HG02623 (cell line): ENCODE measurements around the gene MED26.
"Not testable (repeated sequence)": the region's sequence is repeated elsewhere in the genome, so short reads cannot be mapped to it uniquely, and the experiment has no call there.

Source experiments
- ATAC-seq: cut with Tn5 transposase; IDR thresholded peaks from one replicate; pipeline ENCODE4 v1.9.1; 2021; ENCODE audit warnings: moderate library complexity; ENCODE audit not compliant: unreplicated experiment

Gene MED26

GRCh38 chr19:16628183-16628983, at the start of gene MED26:
Gene MED26, minus strand, starts transcription at chr19:16628204. Its CDS starts 261 bp downstream, at chr19:16627943.
- peak; percentile 84 for ATAC-seq

GRCh38 chr19:16677055-16677454, 49.1 kb upstream of the MED26 start:
- no peak for ATAC-seq

GRCh38 chr19:16676101-16676798, 48.2 kb upstream of the MED26 start:
- no peak for ATAC-seq

DNA sequence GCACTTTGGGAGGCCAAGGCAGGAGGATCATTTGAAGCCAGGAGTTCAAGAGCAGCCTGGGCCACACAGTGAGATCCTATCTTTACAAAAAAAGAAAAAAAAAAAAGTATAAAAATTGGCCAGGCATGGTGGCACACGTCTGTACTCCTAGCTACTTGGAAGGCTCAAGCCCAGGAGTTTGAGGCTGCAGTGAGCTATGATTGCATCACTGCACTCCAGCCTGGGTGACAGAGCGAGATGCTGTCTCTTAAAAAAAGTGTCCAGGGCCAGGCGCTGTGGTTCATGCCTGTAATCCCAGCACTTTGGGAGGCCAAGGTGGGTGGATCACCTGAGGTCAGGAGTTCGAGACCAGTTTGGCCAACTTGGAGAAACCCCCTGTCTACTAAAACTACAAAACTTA, 45.8 kb upstream of the MED26 start:
- ATAC-seq: not testable (repeated sequence)

DNA sequence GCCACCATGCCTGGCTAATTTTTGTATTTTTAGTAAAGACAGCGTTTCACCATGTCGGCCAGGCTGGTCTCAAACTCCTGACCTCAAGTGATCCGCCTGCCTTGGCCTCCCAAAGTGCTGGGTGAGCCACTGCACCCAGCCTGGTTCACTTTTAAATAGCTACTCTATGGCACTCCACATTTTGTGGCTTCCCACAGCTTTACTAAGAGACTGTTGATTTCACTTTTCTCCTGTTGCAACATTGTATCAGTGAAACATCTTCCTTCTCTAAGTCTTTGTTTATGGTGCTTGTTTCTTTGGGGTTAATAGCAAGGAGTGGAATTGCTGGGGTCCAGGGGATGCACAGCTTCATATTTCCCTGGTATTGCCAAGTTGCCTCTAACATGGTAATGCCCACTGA, 45.2 kb upstream of the MED26 start:
- ATAC-seq: no peak

GRCh38 chr19:16671652-16672274, 43.8 kb upstream of the MED26 start:
- ATAC-seq: no peak

- ATAC-seq: no peak
Measured at GRCh38 chr19:16670291-16670690, 42.3 kb upstream of the MED26 start.

DNA sequence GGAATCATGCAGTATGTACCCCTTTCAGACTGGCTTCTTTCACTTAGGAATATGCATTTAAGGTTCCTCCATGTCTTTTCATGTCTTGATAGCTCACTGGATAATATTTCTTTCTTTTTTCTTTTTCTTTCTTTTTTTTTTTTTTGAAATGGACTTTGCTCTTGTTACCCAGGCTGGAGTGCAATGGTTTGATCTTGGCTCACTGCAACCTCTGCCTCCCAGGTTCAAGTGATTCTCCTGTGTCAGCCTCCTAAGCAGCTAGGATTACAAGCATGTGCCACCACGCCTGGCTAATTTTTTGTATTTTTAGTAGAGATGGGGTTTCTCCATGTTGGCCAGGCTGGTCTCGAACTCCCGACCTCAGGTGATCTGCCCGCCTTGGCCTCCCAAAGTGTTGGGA, 40.7 kb upstream of the MED26 start:
- not testable (repeated sequence) for ATAC-seq

GRCh38 chr19:16668176-16668575, 40.2 kb upstream of the MED26 start:
- ATAC-seq: no peak

GRCh38 chr19:16661480-16662034, 33.6 kb upstream of the MED26 start:
- no peak for ATAC-seq

- ATAC-seq: no peak
Measured at GRCh38 chr19:16660763-16661479, 32.9 kb upstream of the MED26 start, which contains the start of gene TMEM38A. Gene TMEM38A, plus strand, starts transcription at chr19:16661139. Its CDS starts 79 bp downstream, at chr19:16661218.

GRCh38 chr19:16659832-16660708, 32.1 kb upstream of the MED26 start, which contains the start of gene SMIM7:
Gene SMIM7, minus strand, starts transcription at chr19:16660144. Its CDS starts 34 bp downstream, at chr19:16660110.
- ATAC-seq: peak; percentile 89

DNA sequence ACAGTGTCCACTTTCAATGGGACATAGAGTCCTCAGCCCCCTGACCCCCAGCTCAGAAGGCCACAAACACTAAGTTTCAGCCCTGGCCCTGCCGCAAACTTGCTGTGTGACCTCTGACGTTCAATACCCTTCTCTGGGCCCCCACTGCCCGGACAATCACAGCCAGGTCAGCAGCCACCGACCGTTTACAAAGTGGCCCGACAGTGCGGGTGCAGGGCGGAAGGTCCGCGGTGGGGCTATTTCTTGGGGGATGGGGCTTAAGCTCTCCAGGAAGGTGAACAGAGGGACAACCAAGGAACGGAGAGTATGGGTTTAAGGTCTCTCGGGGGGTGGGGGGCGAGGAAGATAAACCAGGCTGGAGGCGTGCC, 31.4 kb upstream of the MED26 start:
- ATAC-seq: no peak

GRCh38 chr19:16657384-16657783, 29.4 kb upstream of the MED26 start:
- ATAC-seq: no peak

GRCh38 chr19:16655727-16656126, 27.7 kb upstream of the MED26 start:
- ATAC-seq: no peak

DNA sequence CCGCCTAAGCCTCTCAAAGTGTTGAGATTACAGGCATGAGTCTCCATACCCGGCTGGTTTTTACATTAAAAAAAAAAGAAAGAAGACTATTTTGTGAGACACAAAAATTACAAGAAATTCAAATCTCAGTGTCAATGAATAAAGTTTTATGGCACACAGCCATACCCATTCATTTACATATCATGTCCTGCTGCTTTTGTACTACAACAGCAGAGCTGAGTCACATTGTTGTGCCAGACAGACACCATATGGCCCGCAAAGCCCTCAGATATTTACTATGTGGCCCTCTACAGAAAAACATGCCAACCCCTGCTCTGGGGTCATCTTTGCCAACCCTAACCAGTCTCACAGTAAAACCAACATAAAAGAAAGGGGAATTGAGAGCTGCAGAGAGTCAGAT, 26.6 kb upstream of the MED26 start:
- ATAC-seq: no peak

GRCh38 chr19:16654140-16654539, 26.1 kb upstream of the MED26 start:
- no peak for ATAC-seq

GRCh38 chr19:16652854-16653253, 24.9 kb upstream of the MED26 start:
- ATAC-seq: no peak

- ATAC-seq: not testable (repeated sequence)
Measured at GRCh38 chr19:16651421-16652188, 23.6 kb upstream of the MED26 start.
